Chondrocyte (in vitro differentiated cells): ENCODE data around the gene CDHR4. TPM values are rescaled to one million over a fixed set of nuclear protein-coding genes. Genes with fewer than 3 reads are reported as not detected.

Experiments
- DNase-seq: peaks from one replicate; pipeline ENCODE4 v3.0.0; 2021; ENCODE audit warnings: mixed read lengths, low spot score
- H3K27ac Mint-ChIP-seq: one replicate; pipeline ENCODE4 v1.8.0; 2021; ENCODE audit warnings: mild to moderate bottlenecking, moderate library complexity, mixed read lengths; ENCODE audit not compliant: unreplicated experiment
- H3K27me3 Mint-ChIP-seq: 2 replicates; pipeline ENCODE4 v1.8.0; 2021; ENCODE audit warnings: low read depth, mixed read lengths
- H3K36me3 Mint-ChIP-seq: 2 replicates; pipeline ENCODE4 v1.8.0; 2021; ENCODE audit warnings: low read depth, mixed read lengths
- H3K4me1 Mint-ChIP-seq: 2 replicates; pipeline ENCODE4 v1.8.0; 2021; ENCODE audit warnings: low read depth, mild to moderate bottlenecking, mixed read lengths
- H3K4me3 Mint-ChIP-seq: one replicate; pipeline ENCODE4 v1.8.0; 2021; ENCODE audit warnings: mild to moderate bottlenecking, moderate library complexity, mixed read lengths; ENCODE audit not compliant: unreplicated experiment
- H3K9me3 Mint-ChIP-seq: 2 replicates; pipeline ENCODE4 v1.8.0; 2021; ENCODE audit warnings: low read depth, mixed read lengths
- total RNA-seq: library from RNA; stranded (reverse); gene quantifications from 3 replicates; pipeline ENCODE4 v1.2.1, GENCODE V29; 2021
- TF ChIP-seq, protein P1 (sequence below): fragments of 200-600 bp; sonication (generic); IDR thresholded peaks from 2 replicates; pipeline ENCODE4 v1.5.0; 2021; ENCODE audit warnings: antibody characterized with exemption, mild to moderate bottlenecking, moderate library complexity

Gene CDHR4
- total RNA-seq, 1 donor from 2014 or later = not detected

- Mint-ChIP-seq H3K9me3 (no peaks in the 10 kb centered on the region), H3K27ac (peak within 1 kb of the TSS; percentile 95), H3K27me3 (no peaks in the 10 kb centered on the region), H3K4me1 (peaks cover 19% of the 10 kb centered on the region), H3K36me3 (peaks cover 3% of the 10 kb centered on the region), H3K4me3 (peak within 1 kb of the TSS; percentile 71)
- no peak for DNase-seq
- TF ChIP-seq, protein P1, sequence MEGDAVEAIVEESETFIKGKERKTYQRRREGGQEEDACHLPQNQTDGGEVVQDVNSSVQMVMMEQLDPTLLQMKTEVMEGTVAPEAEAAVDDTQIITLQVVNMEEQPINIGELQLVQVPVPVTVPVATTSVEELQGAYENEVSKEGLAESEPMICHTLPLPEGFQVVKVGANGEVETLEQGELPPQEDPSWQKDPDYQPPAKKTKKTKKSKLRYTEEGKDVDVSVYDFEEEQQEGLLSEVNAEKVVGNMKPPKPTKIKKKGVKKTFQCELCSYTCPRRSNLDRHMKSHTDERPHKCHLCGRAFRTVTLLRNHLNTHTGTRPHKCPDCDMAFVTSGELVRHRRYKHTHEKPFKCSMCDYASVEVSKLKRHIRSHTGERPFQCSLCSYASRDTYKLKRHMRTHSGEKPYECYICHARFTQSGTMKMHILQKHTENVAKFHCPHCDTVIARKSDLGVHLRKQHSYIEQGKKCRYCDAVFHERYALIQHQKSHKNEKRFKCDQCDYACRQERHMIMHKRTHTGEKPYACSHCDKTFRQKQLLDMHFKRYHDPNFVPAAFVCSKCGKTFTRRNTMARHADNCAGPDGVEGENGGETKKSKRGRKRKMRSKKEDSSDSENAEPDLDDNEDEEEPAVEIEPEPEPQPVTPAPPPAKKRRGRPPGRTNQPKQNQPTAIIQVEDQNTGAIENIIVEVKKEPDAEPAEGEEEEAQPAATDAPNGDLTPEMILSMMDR = no peak
Observed at GRCh38 chr3:49813497-49814174, 14.0 kb upstream of the CDHR4 start, which contains the start of gene UBA7. Gene UBA7 (minus strand): TSS chr3:49813953. CDS start chr3:49813787, 166 bp downstream.

- no peak for DNase-seq
- Mint-ChIP-seq H3K4me3 (peak overlapping the region; percentile 71), H3K27me3 (no peaks in the 10 kb centered on the region), H3K4me1 (peaks cover 19% of the 10 kb centered on the region), H3K36me3 (peaks cover 3% of the 10 kb centered on the region), H3K27ac (peak overlapping the region; percentile 95), H3K9me3 (no peaks in the 10 kb centered on the region)
- TF ChIP-seq, protein P1 = no peak
Observed at GRCh38 chr3:49812916-49813496, 13.3 kb upstream of the CDHR4 start.

- H3K4me1 Mint-ChIP-seq = peaks cover 44% of the 10 kb centered on the region
- no peak overlapping the region for H3K4me3 Mint-ChIP-seq
- peaks cover 3% of the 10 kb centered on the region for H3K36me3 Mint-ChIP-seq
- DNase-seq = no peak
- H3K27ac Mint-ChIP-seq = peak overlapping the region; percentile 36
- no peaks in the 10 kb centered on the region for H3K9me3 Mint-ChIP-seq
- no peaks in the 10 kb centered on the region for H3K27me3 Mint-ChIP-seq
- TF ChIP-seq, protein P1 = no peak
Observed at GRCh38 chr3:49807431-49808114, 7.9 kb upstream of the CDHR4 start.

- peaks cover 49% of the 10 kb centered on the region for H3K4me1 Mint-ChIP-seq
- H3K36me3 Mint-ChIP-seq = peaks cover 3% of the 10 kb centered on the region
- H3K27ac Mint-ChIP-seq = peak overlapping the region; percentile 92
- TF ChIP-seq, protein P1 = no peak
- H3K9me3 Mint-ChIP-seq = no peaks in the 10 kb centered on the region
- no peak overlapping the region for H3K4me3 Mint-ChIP-seq
- H3K27me3 Mint-ChIP-seq = peaks cover 2% of the 10 kb centered on the region
- DNase-seq = no peak
Observed at GRCh38 chr3:49806850-49807249, 7.2 kb upstream of the CDHR4 start.
